ENCODE data around the gene PREX1. TPM values are rescaled to one million over a fixed set of nuclear protein-coding genes. Genes with fewer than 3 reads are reported as not detected.

PREX1 gene
- total RNA-seq, 1 donor, result 14.1 TPM

DNA sequence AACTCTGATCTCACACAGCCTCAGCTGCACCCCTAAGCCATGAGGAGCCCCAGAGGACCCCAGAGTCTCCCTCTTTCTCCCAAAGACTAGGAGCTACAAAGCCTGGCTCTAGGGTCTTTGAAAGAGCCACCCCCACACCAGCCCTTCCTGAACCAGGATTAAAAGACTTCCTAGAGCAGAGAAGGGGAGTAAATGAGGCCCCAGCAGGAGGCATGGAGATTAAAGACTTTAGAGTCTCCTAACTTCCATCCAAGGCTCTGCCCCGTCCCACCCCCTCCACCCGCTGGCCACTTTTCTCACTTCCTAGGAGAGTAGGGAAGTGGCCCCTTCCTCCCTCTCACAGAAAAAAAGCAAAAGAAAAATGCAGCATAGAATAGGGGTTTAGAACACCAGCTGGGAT lies 1.7 kb downstream of the PREX1 start:
- TF ChIP-seq, protein P1, sequence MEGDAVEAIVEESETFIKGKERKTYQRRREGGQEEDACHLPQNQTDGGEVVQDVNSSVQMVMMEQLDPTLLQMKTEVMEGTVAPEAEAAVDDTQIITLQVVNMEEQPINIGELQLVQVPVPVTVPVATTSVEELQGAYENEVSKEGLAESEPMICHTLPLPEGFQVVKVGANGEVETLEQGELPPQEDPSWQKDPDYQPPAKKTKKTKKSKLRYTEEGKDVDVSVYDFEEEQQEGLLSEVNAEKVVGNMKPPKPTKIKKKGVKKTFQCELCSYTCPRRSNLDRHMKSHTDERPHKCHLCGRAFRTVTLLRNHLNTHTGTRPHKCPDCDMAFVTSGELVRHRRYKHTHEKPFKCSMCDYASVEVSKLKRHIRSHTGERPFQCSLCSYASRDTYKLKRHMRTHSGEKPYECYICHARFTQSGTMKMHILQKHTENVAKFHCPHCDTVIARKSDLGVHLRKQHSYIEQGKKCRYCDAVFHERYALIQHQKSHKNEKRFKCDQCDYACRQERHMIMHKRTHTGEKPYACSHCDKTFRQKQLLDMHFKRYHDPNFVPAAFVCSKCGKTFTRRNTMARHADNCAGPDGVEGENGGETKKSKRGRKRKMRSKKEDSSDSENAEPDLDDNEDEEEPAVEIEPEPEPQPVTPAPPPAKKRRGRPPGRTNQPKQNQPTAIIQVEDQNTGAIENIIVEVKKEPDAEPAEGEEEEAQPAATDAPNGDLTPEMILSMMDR (IDR thresholded peaks at IDR 0.05; ENCODE audit: extremely low read depth, low read depth, low read length), result no peak
- Histone ChIP-seq H3K4me1 (ENCODE audit: insufficient read depth, low read length) (peaks cover 37% of the 10 kb centered on the region), H4K20me1 (ENCODE audit: insufficient read depth, low read length) (peaks cover 2% of the 10 kb centered on the region), H3K4me3 (ENCODE audit: insufficient read depth, low read length) (peak overlapping the region; percentile 2), H3K9me3 (ENCODE audit: low read depth, low read length) (no peaks in the 10 kb centered on the region), H2AFZ (ENCODE audit: low read length) (no peak overlapping the region), H3K27ac (ENCODE audit: low read depth, low read length) (no peak overlapping the region), H3K4me2 (ENCODE audit: insufficient read depth, low read length) (peak overlapping the region; percentile 79), H3K27me3 (ENCODE audit: insufficient read depth, low read length) (no peaks in the 10 kb centered on the region), H3K36me3 (ENCODE audit: insufficient read depth, low read length) (no peaks in the 10 kb centered on the region), H3K79me2 (ENCODE audit: insufficient read depth, low read length) (no peaks in the 10 kb centered on the region)
- no peak for DNase-seq (ENCODE audit: insufficient read length, low spot score, missing footprints)

DNA sequence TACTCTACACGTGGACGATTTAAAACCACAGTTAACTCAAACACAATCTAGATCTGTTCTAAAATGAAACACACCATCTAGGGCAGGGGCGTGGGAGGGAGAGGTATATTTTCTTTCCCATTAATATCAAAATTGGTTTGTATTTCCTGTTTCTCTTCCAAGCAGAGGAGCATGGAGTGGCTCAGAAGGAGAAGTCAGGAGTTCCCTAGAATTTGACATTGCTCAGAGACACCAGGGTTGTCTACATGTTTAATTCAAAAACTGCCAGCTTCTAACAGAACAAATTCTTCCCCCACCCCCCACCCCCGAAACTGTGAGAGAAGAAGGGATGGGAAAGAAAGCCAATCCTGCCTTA lies 2.3 kb downstream of the PREX1 start:
- H3K4me2 ChIP-seq (ENCODE audit: insufficient read depth, low read length), result peak overlapping the region; percentile 57
- no peaks in the 10 kb centered on the region for H3K36me3 ChIP-seq (ENCODE audit: insufficient read depth, low read length)
- H3K79me2 ChIP-seq (ENCODE audit: insufficient read depth, low read length), result no peaks in the 10 kb centered on the region
- no peaks in the 10 kb centered on the region for H3K27me3 ChIP-seq (ENCODE audit: insufficient read depth, low read length)
- peaks cover 2% of the 10 kb centered on the region for H4K20me1 ChIP-seq (ENCODE audit: insufficient read depth, low read length)
- H2AFZ ChIP-seq (ENCODE audit: low read length), result no peak overlapping the region
- no peak overlapping the region for H3K4me3 ChIP-seq (ENCODE audit: insufficient read depth, low read length)
- no peaks in the 10 kb centered on the region for H3K9me3 ChIP-seq (ENCODE audit: low read depth, low read length)
- H3K27ac ChIP-seq (ENCODE audit: low read depth, low read length), result no peak overlapping the region
- peaks cover 37% of the 10 kb centered on the region for H3K4me1 ChIP-seq (ENCODE audit: insufficient read depth, low read length)
- DNase-seq (ENCODE audit: insufficient read length, low spot score, missing footprints), result no peak
- TF ChIP-seq, protein P1 (IDR thresholded peaks at IDR 0.05; ENCODE audit: extremely low read depth, low read depth, low read length), result no peak

DNA sequence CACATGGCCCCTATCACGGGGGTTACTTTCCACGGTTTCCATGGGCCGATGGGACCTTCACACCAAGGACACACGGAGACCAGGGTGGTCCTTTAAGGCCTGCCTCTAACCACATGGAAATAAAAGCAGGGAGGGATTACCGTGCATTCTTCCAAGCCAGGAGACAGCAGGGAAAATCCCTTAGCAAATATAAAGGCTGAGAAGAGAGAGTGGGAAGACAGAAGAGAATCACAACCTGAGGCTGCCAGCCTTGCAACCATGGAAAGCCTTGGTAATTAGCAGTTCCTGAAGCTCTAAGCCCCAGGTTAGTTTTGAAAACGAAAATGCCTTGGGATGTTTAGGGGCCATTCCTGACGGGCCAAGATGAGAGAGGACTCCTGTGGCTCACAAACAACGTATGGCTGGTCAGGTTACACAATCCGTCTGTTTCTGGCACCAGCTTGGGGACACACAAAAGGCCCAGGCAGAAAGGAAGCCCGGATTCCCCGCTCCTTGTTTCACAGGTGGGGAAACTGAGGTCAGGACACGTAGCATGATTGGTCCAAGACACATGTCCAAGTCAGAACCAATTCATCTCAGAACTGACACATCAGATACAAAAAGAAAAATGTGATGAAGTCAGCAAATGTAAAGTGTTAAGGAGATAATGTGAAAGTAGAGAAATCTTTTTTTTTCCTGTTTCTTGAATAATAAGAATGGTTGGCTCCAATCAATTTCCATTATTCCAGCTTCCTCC lies 2.8 kb downstream of the PREX1 start:
- Histone ChIP-seq H3K27ac (ENCODE audit: low read depth, low read length) (peak overlapping the region; percentile 13), H3K4me3 (ENCODE audit: insufficient read depth, low read length) (peak overlapping the region; percentile 15), H3K27me3 (ENCODE audit: insufficient read depth, low read length) (peaks cover 4% of the 10 kb centered on the region), H2AFZ (ENCODE audit: low read length) (peak overlapping the region; percentile 16), H3K36me3 (ENCODE audit: insufficient read depth, low read length) (no peaks in the 10 kb centered on the region), H3K4me2 (ENCODE audit: insufficient read depth, low read length) (peak overlapping the region; percentile 57), H3K79me2 (ENCODE audit: insufficient read depth, low read length) (no peaks in the 10 kb centered on the region), H3K4me1 (ENCODE audit: insufficient read depth, low read length) (peaks cover 37% of the 10 kb centered on the region), H4K20me1 (ENCODE audit: insufficient read depth, low read length) (peaks cover 2% of the 10 kb centered on the region), H3K9me3 (ENCODE audit: low read depth, low read length) (no peaks in the 10 kb centered on the region)
- DNase-seq (ENCODE audit: insufficient read length, low spot score, missing footprints), result peak; percentile 83
- TF ChIP-seq, protein P1 (IDR thresholded peaks at IDR 0.05; ENCODE audit: extremely low read depth, low read depth, low read length), result no peak

DNA sequence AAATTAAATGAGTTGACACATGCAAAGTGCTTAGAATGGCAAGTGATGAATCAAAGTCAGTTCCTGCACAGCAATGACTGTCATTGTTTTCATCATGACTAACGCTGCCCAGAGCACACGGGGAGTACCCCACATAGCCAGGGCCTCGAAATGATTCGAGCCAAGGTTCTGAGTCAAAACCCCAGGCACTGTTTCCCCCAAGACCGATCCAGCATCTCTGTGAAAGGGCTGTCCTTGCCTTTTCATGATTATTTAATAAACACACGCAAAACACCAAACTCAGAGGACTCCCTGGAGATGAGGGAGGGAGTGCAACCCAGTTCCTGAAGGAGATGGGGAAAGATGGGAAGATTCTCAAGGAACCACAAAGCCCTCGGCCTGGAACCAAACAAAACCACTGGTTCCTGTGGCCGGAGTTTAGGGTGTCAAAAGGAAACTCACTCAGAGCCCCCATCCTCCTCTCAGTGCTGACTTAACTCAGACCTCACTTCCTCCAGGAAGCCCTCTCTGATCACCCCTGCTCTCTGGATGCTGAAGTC lies 3.8 kb downstream of the PREX1 start:
- Histone ChIP-seq H3K4me1 (ENCODE audit: insufficient read depth, low read length) (peaks cover 37% of the 10 kb centered on the region), H3K27me3 (ENCODE audit: insufficient read depth, low read length) (peaks cover 4% of the 10 kb centered on the region), H3K4me2 (ENCODE audit: insufficient read depth, low read length) (peak overlapping the region; percentile 57), H3K4me3 (ENCODE audit: insufficient read depth, low read length) (no peak overlapping the region), H4K20me1 (ENCODE audit: insufficient read depth, low read length) (peaks cover 2% of the 10 kb centered on the region), H3K36me3 (ENCODE audit: insufficient read depth, low read length) (no peaks in the 10 kb centered on the region), H3K9me3 (ENCODE audit: low read depth, low read length) (no peaks in the 10 kb centered on the region), H3K27ac (ENCODE audit: low read depth, low read length) (peak overlapping the region; percentile 13), H2AFZ (ENCODE audit: low read length) (no peak overlapping the region), H3K79me2 (ENCODE audit: insufficient read depth, low read length) (no peaks in the 10 kb centered on the region)
- TF ChIP-seq, protein P1 (IDR thresholded peaks at IDR 0.05; ENCODE audit: extremely low read depth, low read depth, low read length), result no peak
- peak; percentile 99 for DNase-seq (ENCODE audit: insufficient read length, low spot score, missing footprints)

Measured in osteoblast (primary cell).